Measurements from ENCODE around the gene NOX5.
"Not testable (repeated sequence)": the region's sequence is repeated elsewhere in the genome, so short reads cannot be mapped to it uniquely, and the experiment has no call there.

Gene NOX5

GRCh38 chr15:69014454-69014853 is at the start of gene NOX5:
Gene NOX5, plus strand, starts transcription at chr15:69014695. Its CDS starts 41 bp downstream, at chr15:69014736.
- DNase-seq, result peak in 1 of 2 experiments; percentile 15

GRCh38 chr15:68966996-68967395 is 47.5 kb upstream of the NOX5 start:
- DNase-seq, result no peak

GRCh38 chr15:68967948-68968347 is 46.5 kb upstream of the NOX5 start:
- DNase-seq, result no peak

GRCh38 chr15:68969298-68969697 is 45.2 kb upstream of the NOX5 start:
- DNase-seq, result no peak

GRCh38 chr15:68972201-68973065 is 42.1 kb upstream of the NOX5 start:
- no peak for DNase-seq

GRCh38 chr15:68975651-68976160 is 38.8 kb upstream of the NOX5 start:
- DNase-seq, result not testable (repeated sequence)

GRCh38 chr15:68977426-68977825 is 37.1 kb upstream of the NOX5 start:
- DNase-seq, result not testable (repeated sequence)

- DNase-seq, result no peak
Observed at GRCh38 chr15:68979006-68979405, 35.5 kb upstream of the NOX5 start.

- no peak for DNase-seq
Observed at GRCh38 chr15:68979816-68980215, 34.7 kb upstream of the NOX5 start.

GRCh38 chr15:68980786-68981185 is 33.7 kb upstream of the NOX5 start:
- no peak for DNase-seq

GRCh38 chr15:68981941-68982340 is 32.6 kb upstream of the NOX5 start:
- DNase-seq, result no peak

GRCh38 chr15:68982976-68983563 is 31.4 kb upstream of the NOX5 start:
- DNase-seq, result no peak

GRCh38 chr15:68983961-68984481 is 30.5 kb upstream of the NOX5 start:
- no peak for DNase-seq

GRCh38 chr15:68984586-68984985 is 29.9 kb upstream of the NOX5 start:
- DNase-seq, result no peak

GRCh38 chr15:68985361-68985891 is 29.1 kb upstream of the NOX5 start:
- DNase-seq, result no peak

GRCh38 chr15:68986322-68986721 is 28.2 kb upstream of the NOX5 start:
- no peak for DNase-seq

- no peak for DNase-seq
Observed at GRCh38 chr15:68987120-68987519, 27.4 kb upstream of the NOX5 start.

- no peak for DNase-seq
Observed at GRCh38 chr15:68987676-68988075, 26.8 kb upstream of the NOX5 start.

- DNase-seq, result no peak
Observed at GRCh38 chr15:68989541-68990230, 24.8 kb upstream of the NOX5 start.

- no peak for DNase-seq
Observed at GRCh38 chr15:68990231-68990991, 24.1 kb upstream of the NOX5 start.

GRCh38 chr15:68990992-68991500 is 23.4 kb upstream of the NOX5 start:
- no peak for DNase-seq

- DNase-seq, result no peak
Observed at GRCh38 chr15:68991723-68992122, 22.8 kb upstream of the NOX5 start.
